Ascending aorta (tissue), 2 donors: Measurements from ENCODE around the gene NEK7. TPM values are rescaled to one million over a fixed set of nuclear protein-coding genes. Genes with fewer than 3 reads are reported as not detected.
A peak's percentile ranks its signal among the peaks of the same experiment; 100 is the strongest.

Source experiments
- DNase-seq, 2 donors: peaks; one replicate each; pipeline ENCODE4 v3.0.0-alpha.2; 2019; ENCODE audit warnings: low spot score in 2 of 2
- H3K27ac ChIP-seq, 2 donors: fragments of 200-600 bp; sonication (generic); one replicate each; pipeline ENCODE4 v1.5.1; 2016 to 2017; ENCODE audit warnings: mild to moderate bottlenecking in 1 of 2
- H3K27me3 ChIP-seq: fragments of 200-600 bp; sonication (generic); one replicate; pipeline ENCODE4 v1.5.1; 2017
- H3K36me3 ChIP-seq, 2 donors: fragments of 200-600 bp; sonication (generic); one replicate each; pipeline ENCODE4 v1.5.1; 2016
- H3K4me1 ChIP-seq, 2 donors: fragments of 200-600 bp; sonication (generic); one replicate each; pipeline ENCODE4 v1.5.1; 2016 to 2017; ENCODE audit warnings: mild to moderate bottlenecking in 1 of 2
- H3K4me3 ChIP-seq, 2 donors: fragments of 200-600 bp; sonication (generic); one replicate each; pipeline ENCODE4 v1.5.1; 2016 to 2017; ENCODE audit warnings: mild to moderate bottlenecking in 1 of 2
- H3K9me3 ChIP-seq, 2 donors: fragments of 200-600 bp; sonication (generic); one replicate each; pipeline ENCODE4 v1.5.1; 2016
- intact Hi-C: fragments of 100-400 bp; cut with DNase I; formaldehyde crosslinking; loops from one replicate; pipeline ENCODE4 v1.15.1; 2023
- total RNA-seq: library from RNA; depleted of rRNA; stranded (reverse); fragments of >200 nt; gene quantifications from one replicate; pipeline ENCODE4 v1.1.0, GENCODE V29; 2016
- TF ChIP-seq, protein P1 (sequence below), 3 experiments: fragments of 200-600 bp in 2 of 3; fragments of 450-650 bp in 1 of 3; sonication (generic) in 2 of 3; IDR thresholded peaks; one replicate each; pipeline ENCODE4 v1.5.1; 2016 to 2019; ENCODE audit warnings: antibody characterized with exemption in 3 of 3, mild to moderate bottlenecking in 1 of 3, moderate library complexity in 1 of 3

NEK7 gene
- total RNA-seq, 1 donor from 2014 or later, result 43.6 TPM

GRCh38 chr1:198267056-198267455 is 110.3 kb downstream of the NEK7 start:
- TF ChIP-seq, protein P1, sequence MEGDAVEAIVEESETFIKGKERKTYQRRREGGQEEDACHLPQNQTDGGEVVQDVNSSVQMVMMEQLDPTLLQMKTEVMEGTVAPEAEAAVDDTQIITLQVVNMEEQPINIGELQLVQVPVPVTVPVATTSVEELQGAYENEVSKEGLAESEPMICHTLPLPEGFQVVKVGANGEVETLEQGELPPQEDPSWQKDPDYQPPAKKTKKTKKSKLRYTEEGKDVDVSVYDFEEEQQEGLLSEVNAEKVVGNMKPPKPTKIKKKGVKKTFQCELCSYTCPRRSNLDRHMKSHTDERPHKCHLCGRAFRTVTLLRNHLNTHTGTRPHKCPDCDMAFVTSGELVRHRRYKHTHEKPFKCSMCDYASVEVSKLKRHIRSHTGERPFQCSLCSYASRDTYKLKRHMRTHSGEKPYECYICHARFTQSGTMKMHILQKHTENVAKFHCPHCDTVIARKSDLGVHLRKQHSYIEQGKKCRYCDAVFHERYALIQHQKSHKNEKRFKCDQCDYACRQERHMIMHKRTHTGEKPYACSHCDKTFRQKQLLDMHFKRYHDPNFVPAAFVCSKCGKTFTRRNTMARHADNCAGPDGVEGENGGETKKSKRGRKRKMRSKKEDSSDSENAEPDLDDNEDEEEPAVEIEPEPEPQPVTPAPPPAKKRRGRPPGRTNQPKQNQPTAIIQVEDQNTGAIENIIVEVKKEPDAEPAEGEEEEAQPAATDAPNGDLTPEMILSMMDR (IDR thresholded peaks at IDR 0.05), result no peak
- Histone ChIP-seq H3K9me3 (peaks cover 0 to 8% of the 10 kb centered on the region in 2 donors), H3K4me3 (no peak overlapping the region), H3K27me3 (no peaks in the 10 kb centered on the region), H3K4me1 (peaks cover 0 to 21% of the 10 kb centered on the region in 2 donors), H3K36me3 (peaks cover 0 to 11% of the 10 kb centered on the region in 2 donors), H3K27ac (no peak overlapping the region)
- DNase-seq, result no peak
- intact Hi-C loops, result loop anchor here (10.0 kb wide), 1 partner anchor 112 kb away; the partner anchor contains the start of gene NEK7

DNA sequence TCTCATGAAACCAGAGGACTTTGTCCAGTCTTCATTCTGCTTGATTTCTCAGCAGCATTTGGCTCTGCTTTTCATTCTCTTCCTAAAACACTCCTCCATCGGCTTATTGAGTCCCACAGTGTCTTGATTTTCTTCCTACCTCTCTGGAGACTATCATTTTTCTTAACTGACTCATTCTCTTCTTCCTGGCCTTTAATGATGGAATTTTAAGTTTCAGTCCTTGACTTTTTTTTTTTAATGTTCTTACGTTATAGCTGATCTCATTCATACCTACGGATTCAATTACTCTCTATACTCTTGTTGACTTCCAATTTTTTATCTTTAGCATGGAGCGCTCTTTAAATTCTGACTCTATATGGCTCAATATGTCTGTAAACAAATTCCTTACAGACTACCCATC is 111.1 kb downstream of the NEK7 start:
- Histone ChIP-seq H3K9me3 (peaks cover 0 to 8% of the 10 kb centered on the region in 2 donors), H3K27ac (peak overlapping the region; percentile 28 to 29), H3K27me3 (no peaks in the 10 kb centered on the region), H3K4me3 (no peak overlapping the region), H3K4me1 (peaks cover 0 to 29% of the 10 kb centered on the region in 2 donors), H3K36me3 (peaks cover 0 to 11% of the 10 kb centered on the region in 2 donors)
- no peak for DNase-seq
- intact Hi-C loops, result loop anchor here (10.0 kb wide), 1 partner anchor 113 kb away; the partner anchor contains the start of gene NEK7
- TF ChIP-seq, protein P1 (IDR thresholded peaks at IDR 0.05), result no peak

GRCh38 chr1:198268784-198269645 is 112.2 kb downstream of the NEK7 start:
- H3K4me1 ChIP-seq, result peaks cover 0 to 32% of the 10 kb centered on the region in 2 donors
- peaks cover 0 to 8% of the 10 kb centered on the region in 2 donors for H3K9me3 ChIP-seq
- H3K4me3 ChIP-seq, result no peak overlapping the region
- intact Hi-C loops, result loop anchor here (10.0 kb wide), 1 partner anchor 114 kb away; the partner anchor contains the start of gene NEK7
- no peak for DNase-seq
- peak overlapping the region in 1 of 2 donors; percentile 29 for H3K27ac ChIP-seq
- TF ChIP-seq, protein P1 (IDR thresholded peaks at IDR 0.05), result no peak
- H3K27me3 ChIP-seq, result no peaks in the 10 kb centered on the region
- peaks cover 0 to 11% of the 10 kb centered on the region in 2 donors for H3K36me3 ChIP-seq

GRCh38 chr1:198269646-198269940 is 112.8 kb downstream of the NEK7 start:
- Histone ChIP-seq H3K4me3 (no peak overlapping the region), H3K9me3 (peaks cover 0 to 8% of the 10 kb centered on the region in 2 donors), H3K27ac (no peak overlapping the region), H3K27me3 (no peaks in the 10 kb centered on the region), H3K36me3 (peaks cover 0 to 7% of the 10 kb centered on the region in 2 donors), H3K4me1 (peaks cover 0 to 32% of the 10 kb centered on the region in 2 donors)
- intact Hi-C loops, result loop anchor here (10.0 kb wide), 1 partner anchor 115 kb away; the partner anchor contains the start of gene NEK7
- DNase-seq, result no peak
- TF ChIP-seq, protein P1 (IDR thresholded peaks at IDR 0.05), result no peak

DNA sequence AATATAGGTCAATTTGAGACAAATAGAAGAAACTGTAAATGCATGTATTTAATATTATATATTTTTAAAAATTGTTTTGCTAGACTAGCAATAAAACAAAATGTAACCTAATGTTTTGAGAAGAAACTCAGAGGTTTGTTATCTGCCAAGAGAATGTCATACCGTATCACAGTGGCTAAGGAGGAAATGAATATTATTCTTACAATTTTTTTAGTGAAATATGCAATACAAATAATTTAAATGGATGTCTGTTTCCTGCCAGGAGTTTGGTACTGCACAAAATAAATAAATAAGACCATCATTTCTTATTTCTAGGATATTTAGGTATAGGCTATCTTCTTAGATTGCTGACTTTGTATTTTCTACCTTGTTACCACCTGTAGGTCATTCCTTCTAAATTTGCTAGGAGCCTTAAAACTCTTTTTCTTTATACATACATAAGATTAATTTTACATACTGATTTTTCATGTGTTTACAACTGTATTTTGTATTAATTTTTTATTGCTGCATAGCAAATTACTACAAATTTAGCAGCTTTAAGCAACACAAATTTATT is 113.6 kb downstream of the NEK7 start:
- no peaks in the 10 kb centered on the region for H3K27me3 ChIP-seq
- no peak for DNase-seq
- intact Hi-C loops, result no loop called here
- peaks cover 0 to 30% of the 10 kb centered on the region in 2 donors for H3K4me1 ChIP-seq
- TF ChIP-seq, protein P1 (IDR thresholded peaks at IDR 0.05), result no peak
- peaks cover 0 to 5% of the 10 kb centered on the region in 2 donors for H3K9me3 ChIP-seq
- no peak overlapping the region for H3K4me3 ChIP-seq
- no peaks in the 10 kb centered on the region for H3K36me3 ChIP-seq
- no peak overlapping the region for H3K27ac ChIP-seq
